NCI-H524 treated with DMSO at 0.1 percent for 48 hours (cell line): ENCODE results near the gene ABCA2.

Experiments
- DNase-seq: peaks from one replicate; lab custom pipeline; 2025; lab: John Stamatoyannopoulos, UW

Gene ABCA2

DNA sequence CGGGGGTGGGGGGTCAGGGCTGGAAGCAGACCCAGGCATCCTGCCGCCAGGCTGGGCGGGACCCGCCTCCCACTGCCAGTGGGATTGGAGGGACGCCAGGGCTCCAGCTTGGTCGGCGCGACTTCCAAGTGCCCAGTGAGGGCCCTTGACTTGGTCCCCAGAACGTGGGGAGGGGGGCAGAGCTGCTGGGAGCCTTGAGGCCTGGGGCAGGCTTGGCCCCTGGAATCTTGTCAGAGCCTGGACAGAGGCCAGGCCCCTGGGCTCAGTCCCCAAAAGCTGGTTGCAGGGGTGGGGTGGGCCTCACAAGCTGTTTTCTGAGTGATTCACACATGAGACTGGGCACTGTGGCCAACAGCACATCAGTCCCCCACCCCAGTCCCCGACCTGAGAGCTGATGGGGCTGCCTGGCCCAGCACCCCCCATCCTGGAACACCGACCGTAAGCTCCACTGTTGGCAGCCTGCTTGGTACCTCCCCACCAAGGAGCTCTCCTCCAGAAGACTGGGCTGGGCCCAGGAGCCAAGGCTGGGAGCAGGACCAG lies 32.2 kb downstream of the ABCA2 start:
- no peak for DNase-seq

DNA sequence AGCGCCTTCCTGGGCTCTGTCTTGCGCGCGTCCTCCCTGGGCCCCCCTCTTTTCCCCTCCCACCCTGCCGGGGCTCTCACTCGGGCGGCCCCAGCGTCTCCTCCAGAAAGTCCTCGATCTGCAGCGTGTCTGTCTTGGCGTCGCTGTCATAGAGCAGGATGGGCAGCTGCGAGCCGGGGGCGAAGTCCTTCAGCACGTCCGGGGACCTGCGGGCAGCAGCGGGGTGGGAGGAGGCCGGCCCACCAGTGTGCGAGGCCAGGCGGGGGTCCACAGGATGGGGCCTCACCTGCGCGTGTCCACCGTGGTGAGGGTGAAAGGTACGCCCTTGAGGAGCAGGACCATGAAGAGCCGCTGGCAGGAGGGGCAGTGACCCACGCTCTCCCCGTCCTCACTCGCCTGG lies 32.7 kb downstream of the ABCA2 start:
- DNase-seq, result no peak

DNA sequence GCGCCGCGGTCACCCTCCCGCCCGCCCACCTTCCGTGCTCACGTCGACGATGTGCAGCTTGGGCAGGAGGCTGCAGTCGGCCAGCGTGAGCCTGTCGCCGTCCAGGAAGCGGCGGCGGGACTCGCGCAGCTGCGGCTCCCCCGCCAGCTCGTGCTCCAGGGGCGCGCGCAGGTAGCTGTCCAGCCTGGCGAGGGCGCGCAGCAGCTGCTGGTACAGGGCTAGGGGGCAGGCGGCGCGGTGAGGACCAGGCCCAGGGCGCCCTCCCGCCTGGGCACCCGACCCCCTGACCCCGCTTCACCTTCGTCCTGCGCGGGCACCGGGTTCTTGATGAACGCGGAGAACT lies 33.2 kb downstream of the ABCA2 start:
- no peak for DNase-seq

DNA sequence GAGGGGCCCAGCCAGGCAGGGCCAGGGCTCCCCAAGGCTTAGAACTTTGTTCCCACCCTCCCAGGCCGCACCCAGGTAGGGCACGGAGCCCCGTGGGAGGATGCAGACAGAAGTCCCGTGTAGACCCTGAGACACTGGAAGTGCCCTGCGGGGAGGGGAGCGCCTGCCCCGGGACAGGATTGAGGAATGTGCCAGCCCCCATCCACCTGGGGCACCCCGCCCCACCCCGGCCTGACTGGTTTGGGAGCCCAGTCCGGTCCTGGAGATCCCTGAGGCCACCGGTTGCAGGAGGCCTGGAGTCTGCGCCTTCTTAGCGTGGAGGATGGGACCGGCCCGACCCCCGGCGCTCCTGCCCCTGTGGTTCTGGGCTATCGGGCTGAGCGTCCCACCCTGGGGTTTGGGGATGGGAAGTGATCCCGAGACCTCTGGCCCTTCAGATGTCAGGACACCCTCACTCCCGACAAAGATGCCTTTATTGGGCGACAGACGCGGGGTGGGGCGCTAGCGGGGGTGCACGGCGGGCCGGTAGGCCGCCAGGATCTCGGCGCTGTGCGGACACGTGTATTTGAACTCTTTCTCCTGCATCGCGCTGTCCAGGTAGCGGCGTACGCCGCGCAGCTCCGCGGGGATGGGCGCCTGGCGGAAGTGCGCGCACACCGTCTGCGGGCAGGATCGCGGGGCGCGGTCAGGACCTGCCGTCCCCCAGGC lies 33.7 kb downstream of the ABCA2 start:
- DNase-seq, result no peak

DNA sequence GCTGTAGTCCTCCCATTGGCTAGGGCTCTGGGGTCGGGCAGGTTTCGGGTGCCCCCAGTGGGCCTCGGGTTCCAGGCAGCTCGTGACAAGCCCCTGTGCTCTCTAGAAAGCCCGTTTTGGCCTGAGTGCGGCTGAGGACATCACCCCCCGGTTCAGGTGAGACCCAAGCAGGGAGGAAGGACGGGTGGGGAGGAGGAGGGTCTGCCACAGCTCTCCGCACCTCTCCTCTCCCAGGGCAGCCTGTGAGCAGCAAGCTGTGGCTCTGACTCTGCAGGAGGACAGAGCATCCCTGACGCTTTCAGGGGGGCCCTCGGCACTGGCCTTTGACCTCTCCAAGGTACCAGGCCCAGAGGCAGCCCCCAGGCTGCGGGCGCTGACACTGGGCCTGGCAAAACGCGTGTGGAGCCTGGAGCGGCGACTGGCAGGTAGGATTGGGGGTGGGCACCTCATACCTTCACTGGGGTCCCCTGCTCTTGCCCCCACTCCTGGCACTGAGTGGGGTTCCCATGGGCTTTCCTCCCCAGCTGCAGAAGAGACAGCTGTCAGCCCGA lies 35.1 kb downstream of the ABCA2 start:
- DNase-seq, result no peak

DNA sequence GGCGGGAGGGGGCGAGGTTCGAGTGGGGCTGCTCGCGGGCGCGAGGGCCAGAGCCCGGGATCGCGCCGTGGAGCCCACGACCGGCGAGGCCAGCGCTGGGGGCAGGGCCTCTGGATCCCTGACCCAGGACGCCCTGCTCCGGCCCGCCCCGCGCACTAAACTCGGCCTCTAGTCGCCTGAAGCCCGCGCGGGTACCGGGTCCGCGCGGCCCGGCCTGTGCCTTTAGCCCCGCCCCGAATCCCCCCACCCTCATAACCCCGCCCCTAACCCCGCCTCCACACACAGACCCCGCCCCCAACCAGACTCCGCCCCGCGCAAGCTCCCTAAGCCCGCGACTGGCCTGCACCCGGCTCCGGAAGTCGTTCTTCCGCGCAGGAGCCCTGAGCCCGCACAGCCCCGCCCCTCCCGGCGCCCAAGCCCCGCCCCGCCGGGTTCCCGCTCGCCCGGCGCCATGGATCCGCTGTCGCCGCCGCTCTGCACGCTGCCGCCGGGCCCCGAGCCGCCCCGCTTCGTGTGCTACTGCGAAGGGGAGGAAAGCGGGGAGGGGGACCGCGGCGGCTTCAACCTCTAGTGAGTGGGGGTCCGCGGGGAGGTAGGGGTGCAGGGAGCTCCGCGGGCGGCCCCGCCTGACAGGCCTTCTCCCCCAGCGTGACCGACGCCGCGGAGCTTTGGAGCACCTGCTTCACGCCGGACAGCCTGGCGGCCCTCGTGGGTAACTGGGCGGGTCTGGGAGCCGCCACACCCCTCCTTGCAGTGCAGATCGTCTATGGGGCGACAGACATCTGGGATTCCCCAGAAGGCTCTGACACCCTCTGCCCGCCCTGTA lies 35.8 kb downstream of the ABCA2 start, which contains the start of gene PAXX:
Gene PAXX (plus strand): TSS at position 430 of the 826 bp plus-strand sequence. CDS start 22 bp downstream, at position 452.
- peak; percentile 26 for DNase-seq

DNA sequence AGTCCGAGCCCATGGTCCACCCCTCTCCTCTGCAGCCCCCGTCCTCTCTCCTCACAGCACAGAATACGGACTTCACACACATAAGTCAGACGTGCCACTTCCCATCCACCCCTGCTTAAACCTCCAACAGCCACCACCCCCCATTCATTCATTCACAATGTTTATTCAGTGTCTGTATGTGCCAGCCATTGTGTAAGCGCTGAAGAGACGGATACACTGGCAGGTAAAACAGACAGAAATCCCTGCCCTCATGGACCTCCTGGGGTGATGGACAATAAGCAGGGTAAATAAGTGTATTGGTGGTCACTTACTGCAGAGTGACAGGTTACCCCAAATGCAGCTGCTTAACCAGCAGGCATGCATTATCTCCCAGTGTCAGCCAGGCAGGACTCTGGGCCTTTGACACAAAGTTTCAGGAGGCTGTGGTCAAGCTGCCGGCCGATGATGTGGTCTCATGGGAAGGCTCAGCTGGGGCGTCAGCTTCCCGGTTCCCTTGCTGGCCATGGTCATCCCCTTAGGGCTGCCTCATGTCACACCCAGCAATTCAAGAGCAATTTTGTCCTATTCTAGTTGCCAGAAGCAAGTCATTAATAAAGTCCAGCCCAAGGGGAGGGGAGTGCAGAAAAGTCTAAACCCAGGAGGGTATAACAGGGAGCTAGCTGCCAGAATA lies 37.7 kb downstream of the ABCA2 start:
- DNase-seq, result no peak

DNA sequence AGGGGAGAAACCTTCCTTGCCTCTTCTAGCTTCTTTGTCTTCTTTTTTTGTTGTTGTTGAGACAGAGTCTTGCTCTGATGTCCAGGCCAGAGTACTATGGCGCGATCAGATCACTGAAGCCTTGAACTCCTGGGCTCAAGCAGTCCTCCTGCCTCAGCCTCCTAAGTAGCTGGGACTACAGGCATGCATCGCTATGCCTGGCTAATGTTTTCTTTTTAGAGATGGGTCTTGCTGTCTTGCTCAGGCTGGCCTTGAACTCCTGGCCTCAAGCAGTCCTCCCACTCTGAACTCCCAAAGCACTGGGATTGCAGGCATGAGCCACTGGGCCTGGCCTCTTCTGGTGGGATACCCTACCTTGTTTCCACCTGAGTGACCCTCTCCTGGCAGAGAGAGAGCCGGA lies 39.2 kb downstream of the ABCA2 start:
- DNase-seq, result no peak

DNA sequence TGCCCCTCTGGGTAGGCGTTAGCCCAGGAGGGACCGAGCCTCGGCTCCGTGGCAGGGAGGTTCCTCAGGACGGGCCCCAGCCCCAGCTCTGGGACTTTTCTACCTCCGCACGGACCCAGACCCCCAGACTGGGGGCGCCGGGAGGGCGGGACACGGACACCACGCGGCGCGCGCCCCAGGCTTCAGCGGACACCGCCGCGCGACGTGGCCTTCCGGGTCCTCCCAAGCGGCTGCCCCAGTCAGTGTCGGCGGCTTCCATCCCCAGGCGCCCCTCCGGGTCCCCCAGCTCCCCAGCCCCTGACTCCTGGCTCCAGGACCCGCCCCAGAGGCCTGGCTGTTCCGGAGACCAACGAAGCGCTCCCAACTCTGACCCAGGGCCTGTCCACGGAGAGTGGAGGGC lies 42.2 kb downstream of the ABCA2 start:
- DNase-seq, result no peak

DNA sequence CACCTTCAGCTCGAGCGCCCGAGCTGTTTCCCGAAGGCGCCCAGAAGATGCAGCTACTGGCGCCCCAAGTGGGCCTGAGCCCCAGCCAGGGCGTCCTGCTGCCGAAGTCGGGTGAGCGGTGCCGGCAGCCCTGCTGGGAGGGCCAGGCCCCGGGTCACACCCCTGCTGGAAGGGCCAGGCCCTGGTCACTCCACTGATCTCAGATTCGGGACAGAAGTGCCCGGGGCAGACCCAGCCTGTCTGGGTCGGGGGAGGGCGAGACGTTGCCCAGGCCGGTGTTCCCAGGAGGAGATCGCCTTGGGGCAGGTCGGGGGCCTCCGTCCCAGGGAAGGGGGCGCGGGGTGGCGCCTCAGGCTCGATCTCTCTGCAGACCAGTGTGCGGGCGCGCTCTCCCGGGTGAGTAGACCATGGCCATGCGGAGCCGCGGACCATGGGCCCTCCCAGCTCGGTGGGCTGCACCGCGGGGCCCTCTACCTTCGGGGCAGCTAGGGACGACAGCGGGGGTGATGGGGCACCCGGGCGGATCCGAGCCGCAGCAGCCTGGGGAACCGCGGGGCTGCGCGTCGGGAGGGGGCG lies 42.9 kb downstream of the ABCA2 start:
- DNase-seq, result no peak

DNA sequence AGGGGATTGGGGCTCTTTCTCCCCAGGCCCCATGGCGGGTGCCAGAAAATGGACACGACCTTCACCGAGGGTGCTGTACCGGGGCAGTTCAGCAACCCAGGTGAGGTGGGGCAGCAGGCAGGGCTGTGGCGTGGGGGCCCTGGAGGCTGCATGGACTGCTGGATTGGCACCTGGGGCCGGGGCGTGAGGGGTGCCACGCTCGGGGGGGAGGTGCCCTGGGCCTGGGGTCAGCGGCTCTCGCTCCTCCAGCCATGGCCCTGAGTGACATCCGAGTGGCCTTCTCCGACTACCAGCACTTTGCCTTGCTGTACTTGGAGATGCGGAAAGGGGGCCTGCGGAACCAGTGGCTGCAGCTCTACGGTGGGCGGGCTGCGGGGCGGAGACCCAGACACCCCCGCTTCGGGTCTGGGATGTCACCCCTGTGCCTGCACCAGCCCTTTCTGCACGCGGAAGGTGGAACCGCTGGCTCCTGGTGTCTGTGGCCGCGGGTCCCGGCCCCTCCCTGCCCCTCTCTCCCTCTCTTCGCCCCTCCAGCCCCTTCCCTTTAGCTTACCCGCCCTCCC lies 43.5 kb downstream of the ABCA2 start:
- no peak for DNase-seq

DNA sequence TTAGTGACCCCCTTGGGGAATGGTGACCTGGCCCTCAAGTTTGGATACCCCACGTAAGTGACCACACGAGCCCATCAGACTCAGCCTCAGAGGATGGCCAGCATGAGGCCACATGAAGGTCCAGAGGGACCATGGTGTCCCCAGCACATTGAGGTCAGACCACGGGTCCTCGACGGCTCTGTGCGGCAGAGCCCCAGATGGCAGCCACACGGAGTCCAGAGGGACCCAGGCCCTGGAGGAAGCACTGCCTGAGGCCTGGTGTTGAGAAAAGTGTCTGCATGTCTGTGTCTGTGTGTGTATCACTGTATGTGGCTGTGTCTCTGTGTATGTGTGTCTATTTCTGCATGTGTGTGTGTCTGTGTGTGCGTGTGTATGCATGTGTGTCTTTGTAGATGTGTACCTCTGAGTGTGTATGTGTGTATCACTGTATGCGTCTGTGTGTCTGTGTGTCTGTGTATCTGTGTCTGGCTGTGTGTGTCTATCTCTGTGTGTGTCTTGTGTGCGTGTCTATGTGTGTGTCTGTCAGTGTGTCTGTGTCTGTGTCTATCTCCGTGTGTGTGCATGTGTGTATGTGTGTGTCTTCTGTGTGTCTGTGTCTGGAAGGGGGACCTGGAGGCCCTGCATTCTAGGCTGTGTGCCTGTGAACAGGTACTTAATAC lies 44.3 kb downstream of the ABCA2 start:
- DNase-seq, result no peak

DNA sequence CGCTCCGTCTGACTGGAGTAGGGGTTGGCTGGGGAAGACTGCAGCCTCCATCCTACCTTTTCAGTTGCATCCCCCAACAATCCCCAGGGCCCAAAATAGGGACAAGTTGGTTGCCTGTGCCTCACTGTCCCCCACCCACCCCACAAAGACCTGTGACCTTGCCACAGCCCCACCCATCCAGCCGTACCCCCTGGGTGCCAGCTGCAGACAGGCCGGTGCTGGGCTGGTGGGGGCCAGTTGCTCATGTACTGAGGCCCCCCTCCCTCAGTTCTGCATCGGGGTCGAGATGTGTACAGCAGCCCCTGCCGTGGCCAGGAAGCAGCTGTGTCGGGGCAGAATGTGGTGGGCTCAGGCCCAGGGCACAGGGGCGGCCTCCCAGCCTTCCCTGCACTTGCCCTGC lies 44.9 kb downstream of the ABCA2 start:
- DNase-seq, result no peak

DNA sequence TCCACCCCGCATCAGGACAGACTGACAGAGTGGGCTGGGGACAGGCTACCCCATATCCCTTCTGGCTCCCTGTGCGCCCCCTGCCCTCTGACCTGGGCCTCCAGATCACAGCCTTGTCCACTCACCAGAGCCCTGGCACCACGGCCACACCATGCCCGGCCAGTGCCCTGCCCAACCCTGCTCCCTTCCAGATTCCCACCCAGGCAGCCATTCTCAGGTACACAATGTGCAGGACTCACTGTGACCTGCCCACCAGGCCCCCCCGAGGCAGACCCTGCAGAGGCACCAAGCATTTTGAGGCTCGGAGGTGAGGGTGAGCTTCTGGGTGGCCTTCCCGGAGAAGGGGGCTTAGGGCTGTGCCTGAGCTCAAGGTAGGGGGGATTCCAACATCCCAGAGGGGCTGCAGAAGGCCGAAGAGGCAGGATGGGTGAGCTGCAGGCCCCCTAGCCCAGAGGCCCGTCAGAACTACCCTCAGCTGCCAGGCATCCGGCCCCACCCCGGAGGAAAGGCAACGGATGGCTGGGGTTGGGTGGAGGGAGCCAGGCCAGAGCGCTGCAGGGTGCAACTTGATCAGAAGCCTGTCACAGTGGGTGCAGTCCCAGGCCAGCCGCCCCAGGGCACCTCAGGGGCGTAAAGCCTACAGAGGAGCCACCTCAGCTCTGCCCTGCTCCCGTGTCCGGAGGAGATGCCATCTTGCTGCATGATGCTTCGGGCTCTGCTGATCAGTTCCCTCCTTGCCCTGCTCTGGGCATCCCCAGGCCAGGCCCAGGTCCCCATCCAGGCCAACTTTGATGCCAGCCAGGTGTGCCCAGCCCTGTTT lies 45.6 kb downstream of the ABCA2 start, which contains the start of gene LCNL1:
Gene LCNL1 (plus strand): TSS at position 762 of the 820 bp plus-strand sequence. CDS start 594 bp downstream, outside the sequence.
- DNase-seq, result no peak

DNA sequence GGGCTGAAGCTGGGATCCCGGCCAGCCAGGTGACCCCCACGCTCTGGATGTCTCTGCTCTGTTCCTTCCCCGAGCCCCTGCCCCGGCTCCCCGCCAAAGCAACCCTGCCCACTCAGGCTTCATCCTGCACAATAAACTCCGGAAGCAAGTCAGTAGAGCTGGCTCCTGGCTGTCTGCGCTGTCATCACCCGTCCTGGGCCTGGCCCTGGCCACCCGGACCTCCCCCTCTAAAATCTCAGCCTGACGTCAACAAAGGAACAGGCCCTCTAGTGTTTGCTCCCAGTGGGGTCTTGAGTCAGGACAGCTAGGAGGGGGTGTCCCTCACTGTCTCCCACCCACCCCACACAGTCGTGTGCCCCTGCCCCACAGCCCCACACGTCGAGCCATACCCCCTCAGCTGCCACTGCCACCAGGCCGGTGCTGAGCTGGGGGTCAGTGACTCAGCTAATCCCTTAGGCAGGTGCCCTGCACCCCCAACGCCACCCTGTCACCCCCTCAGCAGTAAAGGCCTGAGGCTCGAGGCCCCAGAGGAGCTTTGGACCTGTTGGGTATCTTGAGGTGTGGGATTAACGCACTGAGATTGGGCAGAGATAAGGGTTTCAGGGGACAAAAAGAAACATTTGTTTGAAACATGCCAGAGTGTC lies 46.3 kb downstream of the ABCA2 start:
- no peak for DNase-seq

DNA sequence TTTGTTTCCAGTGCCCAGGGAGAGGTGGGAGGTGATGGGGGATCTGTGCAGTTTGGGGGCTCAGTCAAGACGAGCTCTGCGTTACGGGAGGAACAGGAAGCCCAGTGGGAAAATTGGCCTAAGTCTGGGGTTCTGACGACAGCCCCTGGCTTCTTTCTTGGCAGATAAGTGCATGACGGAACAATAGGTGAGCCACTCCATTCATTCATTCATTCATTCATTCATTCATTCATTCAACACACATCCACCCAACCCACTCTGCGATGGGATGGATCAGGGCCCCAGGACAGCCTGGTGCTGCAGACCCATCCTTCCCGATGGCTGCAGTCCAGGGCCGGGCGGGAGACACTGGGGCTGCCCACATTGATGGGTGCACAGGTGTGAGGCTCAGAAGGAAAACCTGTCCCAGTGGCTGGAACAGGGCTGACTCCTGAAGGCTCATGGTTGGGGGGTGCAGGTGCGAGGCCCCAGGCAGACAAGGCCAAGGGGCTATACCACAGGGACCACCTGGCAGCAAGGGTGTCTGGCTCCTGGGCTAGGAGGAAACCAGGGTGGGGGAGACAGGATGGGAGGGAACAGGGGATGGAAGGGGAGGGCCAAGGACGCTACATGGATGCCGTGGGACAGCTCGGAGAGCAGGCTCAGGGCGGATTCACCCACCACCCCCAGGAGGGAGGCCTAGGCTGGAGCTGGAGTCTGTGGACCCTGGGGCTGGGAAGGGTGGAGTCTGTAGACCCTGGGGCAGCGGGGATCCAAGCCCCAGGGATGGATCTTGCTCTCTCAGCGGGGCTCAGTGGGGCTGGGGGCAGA lies 47.2 kb downstream of the ABCA2 start:
- DNase-seq, result no peak

DNA sequence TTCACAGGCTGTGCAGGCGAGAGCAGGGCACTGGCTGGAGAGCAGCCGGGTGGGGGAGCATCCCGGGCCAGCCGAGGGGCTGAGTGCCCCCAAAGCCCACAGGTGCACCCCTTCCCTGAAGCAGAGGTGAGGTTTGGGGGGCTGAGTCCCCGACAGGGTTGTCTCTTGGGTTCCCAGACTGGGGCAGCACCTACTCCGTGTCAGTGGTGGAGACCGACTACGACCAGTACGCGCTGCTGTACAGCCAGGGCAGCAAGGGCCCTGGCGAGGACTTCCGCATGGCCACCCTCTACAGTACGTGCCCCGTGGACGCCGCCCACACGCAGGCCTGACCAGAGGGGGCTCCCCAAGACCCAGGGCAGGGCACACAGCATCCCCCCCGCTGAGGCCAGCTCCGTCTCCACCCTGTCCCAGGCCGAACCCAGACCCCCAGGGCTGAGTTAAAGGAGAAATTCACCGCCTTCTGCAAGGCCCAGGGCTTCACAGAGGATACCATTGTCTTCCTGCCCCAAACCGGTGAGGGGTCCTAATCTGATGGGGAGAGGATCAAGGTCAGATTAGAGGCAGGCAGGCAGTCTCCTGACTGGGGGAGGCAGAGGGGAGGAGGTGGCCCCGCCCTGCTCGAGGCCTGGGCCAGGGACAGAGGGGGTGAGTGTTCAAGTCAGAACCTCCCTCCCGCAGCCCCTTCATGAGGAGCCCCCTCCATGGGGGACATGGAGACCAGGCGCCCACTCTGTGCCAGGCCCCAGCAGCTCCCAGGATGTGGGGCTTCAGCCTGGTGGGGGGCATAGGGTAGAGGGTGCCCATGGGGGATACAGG lies 48.1 kb downstream of the ABCA2 start:
- no peak for DNase-seq
